ENCODE results near the gene RETREG3. TPM values are rescaled to one million over a fixed set of nuclear protein-coding genes. Genes with fewer than 3 reads are reported as not detected.
A peak's percentile ranks its signal among the peaks of the same experiment; 100 is the strongest.
"Not testable (repeated sequence)": the region's sequence is repeated elsewhere in the genome, so short reads cannot be mapped to it uniquely, and the experiment has no call there.

The RETREG3 gene
- total RNA-seq, 2 experiments from 2014 or later = 33.5 to 50.5 TPM

GRCh38 chr17:42613699-42614295, 4.6 kb upstream of the RETREG3 start:
- Histone ChIP-seq H3K9me2 (ENCODE audit: insufficient read depth, low read length) (no peaks in the 10 kb centered on the region), H3K4me1 (ENCODE audit: insufficient read depth, low read length, poor library complexity, severe bottlenecking) (peaks cover 18% of the 10 kb centered on the region), H3K9me3 (ENCODE audit: low read length) (no peaks in the 10 kb centered on the region), H3K36me3 (ENCODE audit: insufficient read depth, low read length) (peaks cover 51% of the 10 kb centered on the region), H4K20me1 (ENCODE audit: insufficient read depth, low read length) (no peaks in the 10 kb centered on the region), H3K4me2 (ENCODE audit: low read length) (no peak overlapping the region), H3K79me2 (ENCODE audit: insufficient read depth, low read depth, low read length) (peaks cover 17% of the 10 kb centered on the region), H3K27ac (ENCODE audit: low read depth, low read length, poor library complexity, severe bottlenecking) (no peak overlapping the region), H2AFZ (ENCODE audit: low read length) (no peak overlapping the region), H3K4me3 (ENCODE audit: low read depth, low read length, poor library complexity, severe bottlenecking) (no peak overlapping the region)
- no peak for DNase-seq (ENCODE audit: low spot score)
- BruUV-seq (replicated peaks) = no TSS peak
- POLR2A ChIA-PET = no interaction called here
- CTCF ChIA-PET (ENCODE audit: unreplicated experiment) = interaction anchor here (0.5 kb wide), 1 partner anchor 273 kb away, joined by 3 read pairs; no protein-coding TSS in a partner anchor
- TF ChIP-seq CTCF (conservative IDR thresholded peaks at IDR 0.05; ENCODE audit: low read length) = no peak
- TF ChIP-seq EZH2phosphoT487 (IDR thresholded peaks at IDR 0.05; ENCODE audit: borderline replicate concordance, low read depth, low read length) = no peak
- intact Hi-C loops (cut with micrococcal nuclease; ENCODE audit: unreplicated experiment) = no loop called here

- DNase-seq (ENCODE audit: low spot score) = no peak
- Histone ChIP-seq H3K9me3 (ENCODE audit: low read length) (no peaks in the 10 kb centered on the region), H3K79me2 (ENCODE audit: insufficient read depth, low read depth, low read length) (peaks cover 35% of the 10 kb centered on the region), H3K27ac (ENCODE audit: low read depth, low read length, poor library complexity, severe bottlenecking) (no peak overlapping the region), H3K4me3 (ENCODE audit: low read depth, low read length, poor library complexity, severe bottlenecking) (no peak overlapping the region), H3K36me3 (ENCODE audit: insufficient read depth, low read length) (peaks cover 46% of the 10 kb centered on the region), H2AFZ (ENCODE audit: low read length) (no peak overlapping the region), H3K4me2 (ENCODE audit: low read length) (no peak overlapping the region), H3K4me1 (ENCODE audit: insufficient read depth, low read length, poor library complexity, severe bottlenecking) (peaks cover 5% of the 10 kb centered on the region), H4K20me1 (ENCODE audit: insufficient read depth, low read length) (no peaks in the 10 kb centered on the region; the same call in 1 of the 2 replicates), H3K9me2 (ENCODE audit: insufficient read depth, low read length) (no peaks in the 10 kb centered on the region)
- intact Hi-C loops (cut with micrococcal nuclease; ENCODE audit: unreplicated experiment) = no loop called here
- BruUV-seq (replicated peaks) = no TSS peak
- TF ChIP-seq CTCF (conservative IDR thresholded peaks at IDR 0.05; ENCODE audit: low read length) (no peak), EZH2phosphoT487 (IDR thresholded peaks at IDR 0.05; ENCODE audit: borderline replicate concordance, low read depth, low read length) (no peak)
- POLR2A ChIA-PET = interaction anchor here (0.7 to 1.2 kb wide), 3 partner anchors 8 to 21 kb away, joined by 3 to 5 read pairs (median 3); no protein-coding TSS in a partner anchor
- CTCF ChIA-PET (ENCODE audit: unreplicated experiment) = no interaction called here
These were observed 2.8 kb upstream of the RETREG3 start for GRCh38 chr17:42612013-42612412.

GRCh38 chr17:42609814-42610801, 934 bp upstream of the RETREG3 start:
- ChIA-PET CTCF (ENCODE audit: unreplicated experiment) (interaction anchor here (2.3 kb wide), 1 partner anchor 32 kb away, joined by 11 read pairs; the partner anchor contains the start of gene PSMC3IP), POLR2A (interaction anchor here (0.8 to 1.5 kb wide), 7 partner anchors 8 to 71 kb away, joined by 3 to 7 read pairs (median 3); partner anchors contain the start of genes PSMC3IP and TUBG2)
- Histone ChIP-seq H2AFZ (ENCODE audit: low read length) (peak overlapping the region; percentile 70; the same call in 1 of the 2 replicates), H3K36me3 (ENCODE audit: insufficient read depth, low read length) (peaks cover 34% of the 10 kb centered on the region), H3K79me2 (ENCODE audit: insufficient read depth, low read depth, low read length) (peaks cover 54% of the 10 kb centered on the region), H3K4me2 (ENCODE audit: low read length) (peak overlapping the region; percentile 88), H3K4me1 (ENCODE audit: insufficient read depth, low read length, poor library complexity, severe bottlenecking) (peaks cover 23% of the 10 kb centered on the region), H3K27ac (ENCODE audit: low read depth, low read length, poor library complexity, severe bottlenecking) (peak overlapping the region; percentile 61), H3K4me3 (ENCODE audit: low read depth, low read length, poor library complexity, severe bottlenecking) (peak overlapping the region; percentile 88)
- not testable (repeated sequence) for DNase-seq (ENCODE audit: low spot score); H4K20me1 ChIP-seq (ENCODE audit: insufficient read depth, low read length); H3K9me3 ChIP-seq (ENCODE audit: low read length); H3K9me2 ChIP-seq (ENCODE audit: insufficient read depth, low read length)
- intact Hi-C loops (cut with micrococcal nuclease; ENCODE audit: unreplicated experiment) = loop anchor here (2.0 kb wide), 1 partner anchor 69 kb away; no protein-coding TSS in a partner anchor
- TSS peak; percentile 69 for BruUV-seq (replicated peaks)

All from OCI-LY7 (cell line).